ENCODE data around the gene PXYLP1. TPM values are rescaled to one million over a fixed set of nuclear protein-coding genes. Genes with fewer than 3 reads are reported as not detected.
"Not testable (repeated sequence)": the region's sequence is repeated elsewhere in the genome, so short reads cannot be mapped to it uniquely, and the experiment has no call there.

PXYLP1 gene
- total RNA-seq, 4 donors from 2014 or later = 5.5 to 16.2 (median 9.8) TPM

- TF ChIP-seq, protein P1, sequence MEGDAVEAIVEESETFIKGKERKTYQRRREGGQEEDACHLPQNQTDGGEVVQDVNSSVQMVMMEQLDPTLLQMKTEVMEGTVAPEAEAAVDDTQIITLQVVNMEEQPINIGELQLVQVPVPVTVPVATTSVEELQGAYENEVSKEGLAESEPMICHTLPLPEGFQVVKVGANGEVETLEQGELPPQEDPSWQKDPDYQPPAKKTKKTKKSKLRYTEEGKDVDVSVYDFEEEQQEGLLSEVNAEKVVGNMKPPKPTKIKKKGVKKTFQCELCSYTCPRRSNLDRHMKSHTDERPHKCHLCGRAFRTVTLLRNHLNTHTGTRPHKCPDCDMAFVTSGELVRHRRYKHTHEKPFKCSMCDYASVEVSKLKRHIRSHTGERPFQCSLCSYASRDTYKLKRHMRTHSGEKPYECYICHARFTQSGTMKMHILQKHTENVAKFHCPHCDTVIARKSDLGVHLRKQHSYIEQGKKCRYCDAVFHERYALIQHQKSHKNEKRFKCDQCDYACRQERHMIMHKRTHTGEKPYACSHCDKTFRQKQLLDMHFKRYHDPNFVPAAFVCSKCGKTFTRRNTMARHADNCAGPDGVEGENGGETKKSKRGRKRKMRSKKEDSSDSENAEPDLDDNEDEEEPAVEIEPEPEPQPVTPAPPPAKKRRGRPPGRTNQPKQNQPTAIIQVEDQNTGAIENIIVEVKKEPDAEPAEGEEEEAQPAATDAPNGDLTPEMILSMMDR (IDR thresholded peaks at IDR 0.05) = no peak
- ATAC-seq (ENCODE audit: low FRiP score) (no peak), DNase-seq (ENCODE audit: low spot score) (no peak)
Measured at GRCh38 chr3:141288336-141288990, 56.8 kb downstream of the PXYLP1 start.

DNA sequence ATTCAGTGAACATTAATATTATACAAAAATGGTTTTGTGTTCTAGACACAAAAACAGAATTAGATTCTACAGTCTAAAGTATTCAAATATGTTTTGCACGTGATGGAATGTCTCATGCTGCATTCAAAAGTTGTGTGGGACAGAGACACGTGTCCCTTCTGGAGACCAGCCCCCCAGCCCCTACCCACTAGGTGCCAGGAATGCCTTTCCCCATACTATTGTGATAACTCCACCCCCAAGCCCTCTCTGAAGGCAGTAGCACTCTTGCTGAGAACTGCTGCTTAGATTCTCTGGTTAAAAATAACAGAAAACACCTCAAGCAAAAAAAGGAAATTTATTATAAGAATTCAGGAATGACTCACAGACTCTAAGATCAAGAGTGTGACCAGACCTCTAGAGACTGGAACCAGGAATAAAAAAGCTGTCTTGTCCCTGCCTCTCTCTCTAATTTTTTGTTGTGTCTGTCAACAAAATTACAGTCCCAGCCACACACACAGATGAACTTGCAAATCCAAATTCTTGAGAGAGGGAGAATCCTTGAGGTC lies 57.7 kb downstream of the PXYLP1 start:
- DNase-seq (ENCODE audit: low spot score) (no peak), ATAC-seq (ENCODE audit: low FRiP score) (no peak)
- TF ChIP-seq, protein P1 (IDR thresholded peaks at IDR 0.05) = no peak

DNA sequence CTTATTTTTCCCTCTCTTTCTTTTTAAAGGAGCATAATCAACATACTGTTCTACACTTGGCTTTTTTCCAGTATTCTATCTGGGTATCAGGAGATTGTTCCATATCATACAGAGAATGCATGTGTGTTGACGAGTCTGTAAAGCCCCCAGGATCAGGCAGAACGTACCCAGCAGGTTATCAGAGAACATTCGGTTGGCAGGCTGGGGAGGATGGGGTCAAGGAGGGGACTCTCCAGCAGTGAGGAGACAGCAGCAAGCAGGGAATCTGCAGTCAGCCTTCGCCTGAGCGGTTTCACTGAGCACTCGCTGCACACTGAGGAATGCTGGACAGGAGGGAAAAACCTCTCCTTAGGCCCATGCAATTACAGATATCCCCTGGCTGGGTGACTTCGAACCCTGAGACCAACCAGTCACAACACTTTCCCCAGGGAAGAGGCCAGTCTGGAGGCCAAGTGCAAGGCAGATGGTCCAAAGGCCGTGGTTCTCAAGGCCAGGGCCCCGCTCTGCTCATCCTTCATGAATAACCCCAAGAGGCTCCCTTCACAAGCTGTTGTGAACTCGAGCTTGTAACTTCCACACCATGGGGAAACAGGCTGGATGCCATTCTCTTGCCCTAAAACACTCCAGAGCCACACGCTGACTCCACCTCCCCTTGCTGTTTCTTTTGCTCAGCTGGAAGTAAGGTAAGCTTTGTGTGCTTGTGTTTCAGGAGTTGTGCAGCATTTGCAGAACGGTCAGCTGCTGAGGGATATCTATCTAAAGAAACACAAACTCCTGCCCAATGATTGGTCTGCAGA lies 60.1 kb downstream of the PXYLP1 start:
- ATAC-seq (ENCODE audit: low FRiP score) (no peak), DNase-seq (ENCODE audit: low spot score) (no peak)
- TF ChIP-seq, protein P1 (IDR thresholded peaks at IDR 0.05) = no peak

GRCh38 chr3:141292356-141293058 lies 60.9 kb downstream of the PXYLP1 start:
- TF ChIP-seq, protein P1 (IDR thresholded peaks at IDR 0.05) = no peak
- no peak for ATAC-seq (ENCODE audit: low FRiP score)
- no peak for DNase-seq (ENCODE audit: low spot score)

GRCh38 chr3:141294301-141294700 lies 62.7 kb downstream of the PXYLP1 start:
- ATAC-seq (ENCODE audit: low FRiP score) = no peak
- TF ChIP-seq, protein P1 (IDR thresholded peaks at IDR 0.05) = no peak

GRCh38 chr3:141294848-141295247 lies 63.2 kb downstream of the PXYLP1 start:
- ATAC-seq (ENCODE audit: low FRiP score) = peak; percentile 76
- TF ChIP-seq, protein P1 (IDR thresholded peaks at IDR 0.05) = no peak
- DNase-seq (ENCODE audit: low spot score) = no peak

More at GRCh38 chr3:141294301-141294700, 62.7 kb downstream of the PXYLP1 start:
- no peak for DNase-seq (ENCODE audit: low spot score)

DNA sequence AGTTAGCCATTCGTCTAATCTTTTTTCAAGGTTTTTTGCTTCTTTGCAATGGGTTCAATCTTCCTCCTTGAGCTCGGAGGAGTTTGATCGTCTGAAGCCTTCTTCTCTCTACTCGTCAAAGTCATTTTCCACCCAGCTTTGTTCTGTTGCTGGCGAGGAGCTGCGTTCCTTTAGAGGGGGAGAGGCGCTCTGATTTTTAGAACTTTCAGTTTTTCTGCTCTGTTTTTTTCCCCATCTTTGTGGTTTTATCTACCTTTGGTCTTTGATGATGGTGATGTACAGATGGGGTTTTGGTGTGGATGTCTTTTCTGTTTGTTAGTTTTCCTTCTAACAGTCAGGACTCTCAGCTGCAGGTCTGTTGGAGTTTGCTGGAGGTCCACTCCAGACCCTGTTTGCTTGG lies 68.8 kb downstream of the PXYLP1 start:
- not testable (repeated sequence) for ATAC-seq (ENCODE audit: low FRiP score); DNase-seq (ENCODE audit: low spot score)

All from omental fat pad (tissue), 4 donors.